GM21360 (cell line): Measurements from ENCODE around the gene STKLD1.
"Not testable (repeated sequence)": the region's sequence is repeated elsewhere in the genome, so short reads cannot be mapped to it uniquely, and the experiment has no call there.

Source experiments
- ATAC-seq: cut with Tn5 transposase; IDR thresholded peaks from one replicate; pipeline ENCODE4 v1.9.1; 2021; ENCODE audit warnings: mild to moderate bottlenecking, moderate library complexity; ENCODE audit not compliant: unreplicated experiment

Gene STKLD1

GRCh38 chr9:133382507-133383141 lies 6.5 kb downstream of the STKLD1 start:
- ATAC-seq = no peak

- ATAC-seq = no peak
Observed at GRCh38 chr9:133383438-133383837, 7.3 kb downstream of the STKLD1 start.

GRCh38 chr9:133384736-133385321 lies 8.7 kb downstream of the STKLD1 start:
- ATAC-seq = no peak

- ATAC-seq = no peak
Observed at GRCh38 chr9:133385452-133385851, 9.3 kb downstream of the STKLD1 start.

GRCh38 chr9:133386338-133386737 lies 10.2 kb downstream of the STKLD1 start:
- ATAC-seq = no peak

GRCh38 chr9:133387680-133388079 lies 11.5 kb downstream of the STKLD1 start:
- no peak for ATAC-seq

GRCh38 chr9:133389025-133389557 lies 12.9 kb downstream of the STKLD1 start:
- ATAC-seq = no peak

- ATAC-seq = no peak
Observed at GRCh38 chr9:133389562-133389961, 13.4 kb downstream of the STKLD1 start.

GRCh38 chr9:133390713-133391112 lies 14.5 kb downstream of the STKLD1 start:
- no peak for ATAC-seq

- not testable (repeated sequence) for ATAC-seq
Observed at GRCh38 chr9:133391449-133391848, 15.3 kb downstream of the STKLD1 start.

- ATAC-seq = not testable (repeated sequence)
Observed at GRCh38 chr9:133392308-133392707, 16.1 kb downstream of the STKLD1 start.

GRCh38 chr9:133393399-133393798 lies 17.2 kb downstream of the STKLD1 start:
- ATAC-seq = no peak

GRCh38 chr9:133394687-133395271 lies 18.6 kb downstream of the STKLD1 start:
- ATAC-seq = no peak

- no peak for ATAC-seq
Observed at GRCh38 chr9:133396952-133397351, 20.8 kb downstream of the STKLD1 start.

- ATAC-seq = no peak
Observed at GRCh38 chr9:133397370-133397769, 21.2 kb downstream of the STKLD1 start.

- no peak for ATAC-seq
Observed at GRCh38 chr9:133397895-133398294, 21.7 kb downstream of the STKLD1 start.

- ATAC-seq = no peak
Observed at GRCh38 chr9:133400292-133400691, 24.1 kb downstream of the STKLD1 start.

GRCh38 chr9:133401588-133401987 lies 25.4 kb downstream of the STKLD1 start:
- no peak for ATAC-seq

GRCh38 chr9:133402689-133403088 lies 26.5 kb downstream of the STKLD1 start:
- no peak for ATAC-seq

- no peak for ATAC-seq
Observed at GRCh38 chr9:133403766-133404453, 27.7 kb downstream of the STKLD1 start.

- ATAC-seq = no peak
Observed at GRCh38 chr9:133404454-133405002, 28.4 kb downstream of the STKLD1 start.
